ENCODE data around the gene ARPC4.

Gene ARPC4

DNA sequence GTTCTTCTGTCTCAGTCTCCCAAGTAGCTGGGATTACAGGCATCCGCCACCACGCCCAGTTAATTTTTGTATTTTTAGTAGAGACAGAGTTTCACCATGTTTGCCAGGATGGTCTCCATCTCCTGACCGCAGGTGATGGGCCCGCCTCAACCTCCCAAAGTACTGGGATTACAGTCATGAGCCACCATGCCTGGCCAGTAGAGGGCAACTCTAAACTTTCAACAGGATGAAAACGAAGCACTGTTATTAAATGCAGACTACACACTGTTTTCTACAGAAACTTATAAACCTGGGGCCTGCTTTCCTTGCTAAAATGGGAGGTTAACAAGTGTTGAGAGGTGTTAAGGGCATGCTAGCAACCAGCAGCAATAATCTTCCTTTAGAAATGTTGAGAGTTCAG is 7.6 kb downstream of the ARPC4 start:
- no peak for DNase-seq (ENCODE audit: low read depth)
- TF ChIP-seq, protein P1, sequence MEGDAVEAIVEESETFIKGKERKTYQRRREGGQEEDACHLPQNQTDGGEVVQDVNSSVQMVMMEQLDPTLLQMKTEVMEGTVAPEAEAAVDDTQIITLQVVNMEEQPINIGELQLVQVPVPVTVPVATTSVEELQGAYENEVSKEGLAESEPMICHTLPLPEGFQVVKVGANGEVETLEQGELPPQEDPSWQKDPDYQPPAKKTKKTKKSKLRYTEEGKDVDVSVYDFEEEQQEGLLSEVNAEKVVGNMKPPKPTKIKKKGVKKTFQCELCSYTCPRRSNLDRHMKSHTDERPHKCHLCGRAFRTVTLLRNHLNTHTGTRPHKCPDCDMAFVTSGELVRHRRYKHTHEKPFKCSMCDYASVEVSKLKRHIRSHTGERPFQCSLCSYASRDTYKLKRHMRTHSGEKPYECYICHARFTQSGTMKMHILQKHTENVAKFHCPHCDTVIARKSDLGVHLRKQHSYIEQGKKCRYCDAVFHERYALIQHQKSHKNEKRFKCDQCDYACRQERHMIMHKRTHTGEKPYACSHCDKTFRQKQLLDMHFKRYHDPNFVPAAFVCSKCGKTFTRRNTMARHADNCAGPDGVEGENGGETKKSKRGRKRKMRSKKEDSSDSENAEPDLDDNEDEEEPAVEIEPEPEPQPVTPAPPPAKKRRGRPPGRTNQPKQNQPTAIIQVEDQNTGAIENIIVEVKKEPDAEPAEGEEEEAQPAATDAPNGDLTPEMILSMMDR (IDR thresholded peaks at IDR 0.05; ENCODE audit: low read length, missing control alignments) = peak; percentile 24
- no peak overlapping the region for H3K4me3 ChIP-seq (replicated peaks; ENCODE audit: low read depth, low read length)

DNA sequence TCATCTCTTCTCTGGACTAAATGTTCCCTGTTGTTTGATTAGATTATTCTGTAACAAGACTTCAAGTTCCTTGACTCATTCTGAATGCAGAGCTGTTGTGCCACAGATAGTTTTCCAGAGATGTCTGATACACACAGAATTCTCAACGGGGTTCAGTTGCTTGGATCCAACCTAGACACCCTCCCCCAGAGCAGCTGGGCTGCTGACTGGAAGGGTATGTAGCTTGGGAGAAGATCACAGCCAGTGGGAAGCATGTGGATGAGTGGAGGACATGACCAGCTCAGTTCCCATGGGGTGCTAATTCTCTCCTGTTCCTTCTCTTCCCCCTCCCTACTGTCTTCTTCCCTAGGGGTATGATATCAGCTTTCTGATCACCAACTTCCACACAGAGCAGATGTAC is 10.6 kb downstream of the ARPC4 start:
- H3K4me3 ChIP-seq (replicated peaks; ENCODE audit: low read depth, low read length) = no peak overlapping the region
- DNase-seq (ENCODE audit: low read depth) = no peak
- TF ChIP-seq, protein P1 (IDR thresholded peaks at IDR 0.05; ENCODE audit: low read length, missing control alignments) = no peak

DNA sequence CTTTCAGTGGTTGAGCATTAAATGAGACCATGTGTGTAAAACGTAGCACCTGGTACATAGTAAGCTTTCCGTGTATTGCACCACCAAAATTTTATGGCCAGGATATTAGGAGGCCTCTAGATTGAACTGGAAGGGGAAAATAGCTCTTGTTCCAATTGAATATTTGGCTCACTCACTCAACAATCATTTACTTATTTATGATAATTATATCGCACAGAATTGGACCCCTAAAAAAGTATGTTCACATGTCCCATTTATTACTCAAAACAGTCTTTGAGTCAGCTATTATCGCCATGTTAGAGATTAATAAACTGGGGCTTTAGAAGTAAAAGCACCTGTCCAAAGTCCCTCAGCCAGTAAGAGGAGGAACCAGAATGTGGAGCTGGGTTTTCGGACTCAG is 12.1 kb downstream of the ARPC4 start:
- TF ChIP-seq, protein P1 (IDR thresholded peaks at IDR 0.05; ENCODE audit: low read length, missing control alignments) = no peak
- no peak overlapping the region for H3K4me3 ChIP-seq (replicated peaks; ENCODE audit: low read depth, low read length)
- DNase-seq (ENCODE audit: low read depth) = no peak

DNA sequence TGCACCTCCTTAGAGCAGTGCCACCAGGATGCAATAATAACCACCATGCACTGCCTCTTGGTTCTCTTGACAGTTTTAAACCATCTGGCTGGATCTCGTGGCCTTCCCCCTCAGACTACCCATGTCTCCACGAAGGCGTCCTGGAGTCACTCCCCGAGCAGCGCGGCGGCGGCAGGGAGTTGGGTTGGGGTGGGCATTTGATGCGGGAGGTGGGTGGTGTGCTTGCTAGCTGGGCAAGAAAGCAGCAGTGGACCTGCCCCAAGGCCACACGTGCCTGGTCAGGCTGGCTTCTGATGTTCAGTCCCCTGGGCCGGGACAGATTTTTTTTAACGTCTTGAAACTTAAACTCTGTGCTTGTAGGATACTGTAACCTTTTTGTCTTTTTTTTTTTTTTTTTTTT is 13.3 kb downstream of the ARPC4 start:
- H3K4me3 ChIP-seq (replicated peaks; ENCODE audit: low read depth, low read length) = no peak overlapping the region
- DNase-seq (ENCODE audit: low read depth) = no peak

DNA sequence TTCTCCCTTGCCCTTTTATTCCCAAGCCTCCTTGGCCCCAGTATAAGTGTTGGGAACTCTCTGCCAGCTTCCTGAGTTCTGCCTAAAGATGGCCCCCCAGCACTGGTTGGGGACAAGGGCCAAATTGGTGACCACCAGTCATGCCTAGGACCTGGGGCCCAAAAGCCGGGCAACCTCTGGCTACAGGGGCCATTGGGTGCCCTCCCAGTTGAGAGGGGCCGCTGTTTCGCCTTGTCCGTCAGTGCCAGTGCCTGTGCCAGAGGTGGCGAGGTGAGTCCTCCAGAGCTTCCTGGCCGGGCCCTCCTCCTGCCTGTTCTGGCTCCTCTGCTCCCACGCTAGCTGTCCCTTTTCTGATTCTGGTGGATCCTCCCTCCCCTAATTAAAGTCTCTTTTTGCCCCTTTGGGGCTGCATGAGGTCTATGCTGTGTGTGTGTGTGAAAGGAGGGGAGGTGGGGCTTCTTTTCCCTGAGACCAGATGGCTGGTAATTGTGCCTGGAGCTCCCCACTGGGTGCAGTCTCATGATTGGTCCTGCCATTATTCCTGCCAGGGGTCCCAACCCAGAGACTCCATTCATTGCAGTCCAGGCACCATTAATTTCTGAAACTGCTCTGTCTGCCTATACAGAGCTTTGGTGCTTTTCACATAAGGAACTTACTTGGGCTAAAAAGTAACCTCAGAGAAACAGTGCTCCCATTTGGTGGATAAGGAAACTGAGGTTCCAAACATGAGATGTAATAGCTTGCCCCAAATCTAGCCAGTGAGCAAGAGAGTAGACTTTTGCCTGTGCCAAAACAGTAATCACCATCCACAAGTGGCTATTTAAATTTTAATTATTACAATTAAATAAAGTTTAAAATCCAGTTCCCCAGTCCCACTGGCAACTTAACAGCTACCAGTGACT is 14.1 kb downstream of the ARPC4 start:
- TF ChIP-seq, protein P1 (IDR thresholded peaks at IDR 0.05; ENCODE audit: low read length, missing control alignments) = no peak
- H3K4me3 ChIP-seq (replicated peaks; ENCODE audit: low read depth, low read length) = no peak overlapping the region
- DNase-seq (ENCODE audit: low read depth) = no peak

More for the DNA sequence above, 13.3 kb downstream of the ARPC4 start:
- TF ChIP-seq, protein P1 (IDR thresholded peaks at IDR 0.05; ENCODE audit: low read length, missing control alignments) = no peak

DNA sequence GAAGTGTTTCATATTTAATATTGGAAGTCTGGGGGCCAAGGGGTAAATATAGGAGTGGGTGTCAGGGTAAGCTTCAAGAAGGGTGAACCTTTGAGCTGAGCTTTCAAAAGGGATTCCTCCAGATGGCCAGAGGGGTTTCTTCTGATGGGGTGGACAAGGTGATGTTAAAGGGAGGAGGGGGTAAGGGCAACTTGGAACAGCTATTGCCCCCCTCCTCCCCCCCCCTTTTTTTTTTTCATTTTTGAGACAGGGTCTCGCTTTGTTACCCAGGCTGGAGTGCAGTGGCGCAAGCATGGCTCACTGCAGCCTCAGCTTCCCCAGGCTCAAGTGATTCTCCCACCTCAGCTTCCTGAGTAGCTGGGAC is 15.1 kb downstream of the ARPC4 start:
- DNase-seq (ENCODE audit: low read depth) = no peak
- TF ChIP-seq, protein P1 (IDR thresholded peaks at IDR 0.05; ENCODE audit: low read length, missing control alignments) = no peak
- no peak overlapping the region for H3K4me3 ChIP-seq (replicated peaks; ENCODE audit: low read depth, low read length)
